ENCODE data around the gene SPACDR.

SPACDR gene

GRCh38 chr7:100485471-100485876 lies 21.4 kb upstream of the SPACDR start:
- DNase-seq (ENCODE audit: low spot score), result no peak

- DNase-seq (ENCODE audit: low spot score), result no peak
These were observed 20.6 kb upstream of the SPACDR start for GRCh38 chr7:100484673-100485045.

GRCh38 chr7:100483722-100484672 lies 19.9 kb upstream of the SPACDR start, which contains the start of gene NYAP1:
TSS of gene NYAP1 (plus strand) at chr7:100483927. CDS start at chr7:100485312, 1,385 bp downstream.
- DNase-seq (ENCODE audit: low spot score), result peak; percentile 51

- DNase-seq (ENCODE audit: low spot score), result peak; percentile 78
These were observed 19.1 kb upstream of the SPACDR start for GRCh38 chr7:100483090-100483721.

- DNase-seq (ENCODE audit: low spot score), result no peak
These were observed 18.6 kb upstream of the SPACDR start for GRCh38 chr7:100482728-100483089.

- no peak for DNase-seq (ENCODE audit: low spot score)
These were observed 17.4 kb upstream of the SPACDR start for GRCh38 chr7:100481466-100481865.

- DNase-seq (ENCODE audit: low spot score), result peak; percentile 93
These were observed 15.0 kb upstream of the SPACDR start, which contains the start of gene TSC22D4 for GRCh38 chr7:100478958-100479660. TSS of gene TSC22D4 (minus strand) at chr7:100479214. CDS start at chr7:100478038, 1,176 bp downstream.

GRCh38 chr7:100477871-100478267 lies 13.8 kb upstream of the SPACDR start:
- DNase-seq (ENCODE audit: low spot score), result no peak

- DNase-seq (ENCODE audit: low spot score), result peak; percentile 58
These were observed 13.1 kb upstream of the SPACDR start for GRCh38 chr7:100476903-100477870.

- DNase-seq (ENCODE audit: low spot score), result no peak
These were observed 12.2 kb upstream of the SPACDR start for GRCh38 chr7:100476101-100476780.

GRCh38 chr7:100475549-100475948 lies 11.5 kb upstream of the SPACDR start:
- no peak for DNase-seq (ENCODE audit: low spot score)

- no peak for DNase-seq (ENCODE audit: low spot score)
These were observed 8.9 kb upstream of the SPACDR start for GRCh38 chr7:100472854-100473499.

GRCh38 chr7:100472121-100472851 lies 8.2 kb upstream of the SPACDR start:
- DNase-seq (ENCODE audit: low spot score), result no peak

GRCh38 chr7:100471021-100471420 lies 7.0 kb upstream of the SPACDR start:
- no peak for DNase-seq (ENCODE audit: low spot score)

- peak; percentile 94 for DNase-seq (ENCODE audit: low spot score)
These were observed 5.4 kb upstream of the SPACDR start for GRCh38 chr7:100469227-100470044.

- DNase-seq (ENCODE audit: low spot score), result no peak
These were observed 3.7 kb upstream of the SPACDR start for GRCh38 chr7:100467638-100468373.

- DNase-seq (ENCODE audit: low spot score), result no peak
These were observed 2.9 kb upstream of the SPACDR start for GRCh38 chr7:100466653-100467605.

Data from AG20443 (cell line).